Activated effector memory CD4-positive, alpha-beta T cell treated with Interleukin-2 at 50 U/mL for 16 hours (primary cell): ENCODE data around the gene TMCC3.
"Not testable (repeated sequence)": the region's sequence is repeated elsewhere in the genome, so short reads cannot be mapped to it uniquely, and the experiment has no call there.

ENCODE experiments used
- DNase-seq: peaks from one replicate; pipeline ENCODE4 v3.0.0-alpha.2; 2020

TMCC3 gene

GRCh38 chr12:94595152-94595551 is 55.2 kb downstream of the TMCC3 start:
- no peak for DNase-seq

GRCh38 chr12:94594443-94594825 is 55.9 kb downstream of the TMCC3 start:
- no peak for DNase-seq

- DNase-seq: no peak
Observed at GRCh38 chr12:94593822-94594442, 56.4 kb downstream of the TMCC3 start.

- not testable (repeated sequence) for DNase-seq
Observed at GRCh38 chr12:94592723-94593122, 57.6 kb downstream of the TMCC3 start.

- no peak for DNase-seq
Observed at GRCh38 chr12:94592080-94592479, 58.3 kb downstream of the TMCC3 start.

GRCh38 chr12:94590428-94590827 is 59.9 kb downstream of the TMCC3 start:
- no peak for DNase-seq

- no peak for DNase-seq
Observed at GRCh38 chr12:94589591-94590001, 60.8 kb downstream of the TMCC3 start.

- no peak for DNase-seq
Observed at GRCh38 chr12:94588346-94588745, 62.0 kb downstream of the TMCC3 start.

GRCh38 chr12:94587266-94588241 is 62.8 kb downstream of the TMCC3 start:
- no peak for DNase-seq

- no peak for DNase-seq
Observed at GRCh38 chr12:94586589-94587259, 63.6 kb downstream of the TMCC3 start.

GRCh38 chr12:94585626-94586025 is 64.7 kb downstream of the TMCC3 start:
- no peak for DNase-seq

GRCh38 chr12:94584377-94584776 is 66.0 kb downstream of the TMCC3 start:
- DNase-seq: no peak

- no peak for DNase-seq
Observed at GRCh38 chr12:94582591-94582990, 67.8 kb downstream of the TMCC3 start.

- no peak for DNase-seq
Observed at GRCh38 chr12:94575645-94576403, 74.5 kb downstream of the TMCC3 start.

GRCh38 chr12:94575024-94575423 is 75.3 kb downstream of the TMCC3 start:
- no peak for DNase-seq

- DNase-seq: no peak
Observed at GRCh38 chr12:94571556-94571955, 78.8 kb downstream of the TMCC3 start.

GRCh38 chr12:94570161-94570560 is 80.2 kb downstream of the TMCC3 start:
- no peak for DNase-seq

GRCh38 chr12:94567761-94568160 is 82.6 kb downstream of the TMCC3 start:
- no peak for DNase-seq

- no peak for DNase-seq
Observed at GRCh38 chr12:94566345-94566744, 84.0 kb downstream of the TMCC3 start.

- no peak for DNase-seq
Observed at GRCh38 chr12:94565683-94566082, 84.7 kb downstream of the TMCC3 start.

- no peak for DNase-seq
Observed at GRCh38 chr12:94563286-94563685, 87.1 kb downstream of the TMCC3 start.

GRCh38 chr12:94561943-94562411 is 88.4 kb downstream of the TMCC3 start:
- DNase-seq: no peak
